SH-SY5Y (cell line): ENCODE data around the gene TAF1D.

Experiments used
- GATA2 ChIP-seq: IDR thresholded peaks from 2 replicates; pipeline ENCODE4 v1.6.1; 2011; ENCODE audit warnings: mild to moderate bottlenecking, low read depth, low read length
- GATA3 ChIP-seq: IDR thresholded peaks from 2 replicates; pipeline ENCODE4 v1.6.1; 2011; ENCODE audit warnings: low read depth, mild to moderate bottlenecking, low read length, moderate library complexity

GRCh38 chr11:93744669-93745004, 3.3 kb upstream of the TAF1D start:
- TF ChIP-seq GATA2 (no peak), GATA3 (no peak)
